ENCODE results near the gene MYO9B. TPM values are rescaled to one million over a fixed set of nuclear protein-coding genes. Genes with fewer than 3 reads are reported as not detected.
"Not testable (repeated sequence)": the region's sequence is repeated elsewhere in the genome, so short reads cannot be mapped to it uniquely, and the experiment has no call there.

The MYO9B gene
- total RNA-seq, 1 donor from 2014 or later = 32.4 TPM

- ATAC-seq (ENCODE audit: poor library complexity) = peak; percentile 41
- intact Hi-C loops (cut with DNase I) = no loop called here
Measured at GRCh38 chr19:17184371-17184841, 108.8 kb downstream of the MYO9B start.

GRCh38 chr19:17185590-17185989, 110.0 kb downstream of the MYO9B start:
- ATAC-seq (ENCODE audit: poor library complexity) = no peak
- no peak for DNase-seq
- intact Hi-C loops (cut with DNase I) = no loop called here

More at GRCh38 chr19:17184371-17184841, 108.8 kb downstream of the MYO9B start:
- no peak for DNase-seq

- DNase-seq; intact Hi-C loops (cut with DNase I); ATAC-seq (ENCODE audit: poor library complexity): not testable (repeated sequence)
Measured at GRCh38 chr19:17191736-17192135, 116.2 kb downstream of the MYO9B start.

GRCh38 chr19:17192751-17193150, 117.2 kb downstream of the MYO9B start:
- DNase-seq (no peak), ATAC-seq (ENCODE audit: poor library complexity) (no peak)
- intact Hi-C loops (cut with DNase I) = no loop called here

- no peak for DNase-seq
- ATAC-seq (ENCODE audit: poor library complexity) = no peak
- intact Hi-C loops (cut with DNase I) = no loop called here
Measured at GRCh38 chr19:17194608-17195007, 119.0 kb downstream of the MYO9B start.

GRCh38 chr19:17195106-17195505, 119.5 kb downstream of the MYO9B start:
- intact Hi-C loops (cut with DNase I) = no loop called here
- ATAC-seq (ENCODE audit: poor library complexity) (no peak), DNase-seq (no peak)

GRCh38 chr19:17196610-17197009, 121.0 kb downstream of the MYO9B start:
- ATAC-seq (ENCODE audit: poor library complexity) (no peak), DNase-seq (no peak)
- intact Hi-C loops (cut with DNase I) = no loop called here

- DNase-seq (no peak), ATAC-seq (ENCODE audit: poor library complexity) (no peak)
- intact Hi-C loops (cut with DNase I) = no loop called here
Measured at GRCh38 chr19:17197666-17198065, 122.1 kb downstream of the MYO9B start.

GRCh38 chr19:17200408-17201079, 125.0 kb downstream of the MYO9B start:
- ATAC-seq (ENCODE audit: poor library complexity) (no peak), DNase-seq (no peak)
- intact Hi-C loops (cut with DNase I) = loop anchor here (5.0 kb wide), 1 partner anchor 82 kb away; the partner anchor contains the start of gene ANKLE1

- no peak for ATAC-seq (ENCODE audit: poor library complexity)
- intact Hi-C loops (cut with DNase I) = loop anchor here (5.0 kb wide), 1 partner anchor 80 kb away; the partner anchor contains the start of gene ANKLE1
- no peak for DNase-seq
Measured at GRCh38 chr19:17202249-17202648, 126.7 kb downstream of the MYO9B start.

- intact Hi-C loops (cut with DNase I) = loop anchor here (5.0 kb wide), 1 partner anchor 80 kb away; the partner anchor contains the start of gene ANKLE1
- ATAC-seq (ENCODE audit: poor library complexity) = no peak
- DNase-seq = no peak
Measured at GRCh38 chr19:17202713-17203112, 127.1 kb downstream of the MYO9B start.

GRCh38 chr19:17205237-17206140, 129.9 kb downstream of the MYO9B start:
- DNase-seq (peak; percentile 75), ATAC-seq (ENCODE audit: poor library complexity) (peak; percentile 77)
- intact Hi-C loops (cut with DNase I) = no loop called here

GRCh38 chr19:17206736-17207581, 131.4 kb downstream of the MYO9B start:
- intact Hi-C loops (cut with DNase I) = no loop called here
- DNase-seq (no peak), ATAC-seq (ENCODE audit: poor library complexity) (no peak)

GRCh38 chr19:17209126-17210036, 133.8 kb downstream of the MYO9B start:
- no peak for DNase-seq
- no peak for ATAC-seq (ENCODE audit: poor library complexity)
- intact Hi-C loops (cut with DNase I) = no loop called here

GRCh38 chr19:17210296-17210695, 134.7 kb downstream of the MYO9B start:
- DNase-seq = no peak
- intact Hi-C loops (cut with DNase I) = no loop called here
- no peak for ATAC-seq (ENCODE audit: poor library complexity)

- ATAC-seq (ENCODE audit: poor library complexity) (no peak), DNase-seq (no peak)
- intact Hi-C loops (cut with DNase I) = no loop called here
Measured at GRCh38 chr19:17211547-17212446, 136.2 kb downstream of the MYO9B start.

GRCh38 chr19:17213334-17213733, 137.8 kb downstream of the MYO9B start:
- intact Hi-C loops (cut with DNase I) = no loop called here
- no peak for ATAC-seq (ENCODE audit: poor library complexity)
- DNase-seq = no peak

Data from Right ventricle myocardium superior (tissue), 1 donor.